A549 (cell line): ENCODE data around the gene MSANTD7.

Experiments used
- GATA3 ChIP-seq: IDR thresholded peaks from 2 replicates; pipeline ENCODE4 v1.6.1; 2012; ENCODE audit warnings: borderline replicate concordance
- JUN ChIP-seq, 2 experiments: fragments of >200 bp; sonication (Bioruptor Twin); formaldehyde crosslinking; IDR thresholded peaks; 2 replicates in 1 of 2; 3 replicates in 1 of 2; pipeline ENCODE4 v1.6.1; 2016 to 2017

GRCh38 chr10:14812271-14812670, 25.8 kb upstream of the MSANTD7 start:
- TF ChIP-seq GATA3: no peak
- TF ChIP-seq JUN (IDR thresholded peaks at IDR 0.05): no peak
